Activated T-cell treated with anti-CD3 and anti-CD28 coated beads, Interleukin-2, amount 50 U/mL, for 24 hours (primary cell): ENCODE data around the gene POU2AF3.

Source experiments
- DNase-seq: peaks from one replicate; pipeline ENCODE4 v3.0.0-alpha.2; 2020
- H3K27ac Mint-ChIP-seq: 2 replicates; pipeline ENCODE4 v1.8.0; 2020; ENCODE audit warnings: mild to moderate bottlenecking, mixed read lengths
- H3K27me3 Mint-ChIP-seq: 2 replicates; pipeline ENCODE4 v1.8.0; 2020; ENCODE audit warnings: mixed read lengths
- H3K36me3 Mint-ChIP-seq: 2 replicates; pipeline ENCODE4 v1.8.0; 2020; ENCODE audit warnings: low read depth, mixed read lengths
- H3K4me1 Mint-ChIP-seq: 2 replicates; pipeline ENCODE4 v1.8.0; 2020; ENCODE audit warnings: low read depth, mixed read lengths
- H3K4me3 Mint-ChIP-seq: 2 replicates; pipeline ENCODE4 v1.8.0; 2020; ENCODE audit warnings: mild to moderate bottlenecking, moderate library complexity, mixed read lengths
- H3K9me3 Mint-ChIP-seq: 2 replicates; pipeline ENCODE4 v1.8.0; 2020; ENCODE audit warnings: mixed read lengths

POU2AF3 gene

DNA sequence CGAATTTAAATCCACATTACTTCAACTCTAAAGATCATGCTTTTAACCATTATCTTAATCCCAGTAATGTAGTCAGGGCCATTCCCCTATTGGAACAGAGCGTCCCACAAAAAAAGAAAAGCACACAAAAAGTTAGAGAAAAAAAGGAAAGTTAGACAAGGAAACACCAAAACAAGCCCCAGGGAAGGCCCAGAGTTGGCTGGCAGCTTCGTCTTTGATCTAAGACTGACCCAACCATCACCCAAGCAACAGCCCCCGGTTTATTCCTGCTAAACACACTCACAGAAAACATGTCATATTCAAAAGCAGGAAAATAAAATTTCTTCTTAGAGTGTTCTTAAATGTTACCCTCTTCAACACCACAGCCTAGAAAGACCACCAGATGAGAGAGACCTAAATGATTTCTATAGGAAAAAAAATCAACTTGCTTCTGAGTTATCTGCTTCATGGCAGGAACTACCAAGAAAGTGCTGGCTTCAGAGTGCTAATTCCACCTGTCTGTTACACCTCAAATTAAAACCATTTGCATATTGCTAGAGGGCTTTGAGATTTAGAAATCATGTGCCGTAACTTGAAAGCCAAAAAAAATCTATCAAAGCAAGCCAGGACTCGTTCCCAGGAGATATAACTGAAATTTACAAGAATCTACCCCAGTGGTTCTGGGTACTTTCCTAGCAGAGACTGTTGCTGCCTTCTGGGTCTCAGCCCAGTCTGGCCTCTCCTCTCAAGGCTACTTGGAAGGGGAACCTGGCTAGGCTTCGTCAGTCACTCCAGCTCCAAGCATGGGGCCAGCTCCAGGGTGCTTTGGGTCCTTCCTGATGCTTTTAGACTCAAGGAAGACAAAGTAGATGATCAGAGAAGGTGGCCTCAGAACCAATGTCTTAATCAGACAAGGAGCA lies 31.2 kb downstream of the POU2AF3 start:
- DNase-seq: no peak
- Mint-ChIP-seq H3K36me3 (no peaks in the 10 kb centered on the region), H3K9me3 (no peaks in the 10 kb centered on the region), H3K4me3 (no peak overlapping the region), H3K4me1 (no peaks in the 10 kb centered on the region), H3K27ac (no peak overlapping the region), H3K27me3 (no peaks in the 10 kb centered on the region)

DNA sequence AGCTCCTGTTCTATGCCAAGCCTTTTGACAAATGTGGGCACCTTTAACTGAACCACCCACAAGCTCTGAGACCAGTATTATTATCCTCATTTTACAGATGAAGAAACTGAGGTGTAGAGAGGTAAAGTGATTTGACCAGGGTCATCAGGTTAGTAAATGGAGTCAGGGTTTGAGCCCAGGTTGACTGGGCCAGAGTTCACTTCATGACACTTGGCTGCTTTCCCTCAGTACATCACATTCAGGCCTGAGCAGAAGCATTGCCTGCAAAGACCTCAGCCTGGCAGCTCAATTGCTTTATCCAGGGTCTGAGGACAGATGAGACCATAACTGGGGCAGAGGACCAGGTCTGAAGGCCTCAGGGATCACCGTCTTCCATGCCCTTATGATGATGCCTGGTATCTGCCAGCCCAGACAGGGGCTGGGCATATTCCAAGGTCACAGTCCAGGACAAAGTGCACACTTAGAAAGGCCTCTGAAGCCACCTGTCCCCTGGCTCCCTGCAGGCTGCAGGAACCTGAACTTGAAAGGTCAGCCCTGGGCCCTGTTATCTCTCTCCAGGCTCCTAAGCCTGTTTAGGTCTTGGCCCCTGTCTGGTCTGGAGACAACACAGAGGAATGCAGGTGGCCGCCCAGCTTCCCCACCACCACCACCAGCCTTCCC lies 32.0 kb downstream of the POU2AF3 start:
- Mint-ChIP-seq H3K4me1 (no peaks in the 10 kb centered on the region), H3K4me3 (no peak overlapping the region), H3K36me3 (no peaks in the 10 kb centered on the region), H3K27me3 (no peaks in the 10 kb centered on the region), H3K27ac (no peak overlapping the region), H3K9me3 (no peaks in the 10 kb centered on the region)
- no peak for DNase-seq

DNA sequence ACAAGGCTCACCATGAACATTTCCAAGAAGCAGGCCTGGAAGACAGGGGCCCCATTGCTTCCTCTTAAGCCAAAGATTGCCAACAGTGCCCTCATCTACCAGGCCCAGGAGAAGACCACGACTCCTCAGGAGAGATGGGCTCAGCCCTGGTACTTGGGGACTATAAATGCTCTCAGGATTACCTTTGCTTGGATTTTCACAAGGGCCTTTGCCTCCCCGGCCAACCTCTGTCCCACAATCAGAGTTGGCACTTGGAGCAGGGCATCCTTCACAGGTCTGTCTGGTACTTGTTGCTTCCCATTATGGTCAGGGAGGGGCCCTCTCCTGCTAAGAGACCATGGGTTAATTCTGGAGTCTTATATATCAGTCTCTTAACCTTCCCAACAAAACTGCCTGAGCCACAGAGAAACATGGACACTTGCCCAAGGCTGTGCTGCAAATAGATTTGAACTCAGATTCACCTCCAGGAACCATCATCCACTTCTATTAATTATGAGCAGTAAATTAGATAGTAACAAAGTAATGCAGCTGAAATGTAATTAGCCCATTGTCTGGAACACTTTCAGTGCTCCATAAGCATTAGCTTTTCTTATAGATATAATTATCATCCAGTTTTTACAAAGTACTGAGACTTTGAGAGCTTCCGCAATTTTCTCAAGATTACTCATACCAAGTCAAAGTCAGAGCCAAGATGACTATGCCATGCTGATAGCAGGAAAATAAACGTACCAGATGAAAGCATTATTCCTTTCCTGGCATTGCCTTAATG lies 33.5 kb downstream of the POU2AF3 start:
- H3K27me3 Mint-ChIP-seq: no peaks in the 10 kb centered on the region
- H3K27ac Mint-ChIP-seq: no peak overlapping the region
- H3K9me3 Mint-ChIP-seq: no peaks in the 10 kb centered on the region
- no peak for DNase-seq
- no peaks in the 10 kb centered on the region for H3K36me3 Mint-ChIP-seq
- no peak overlapping the region for H3K4me3 Mint-ChIP-seq
- no peaks in the 10 kb centered on the region for H3K4me1 Mint-ChIP-seq

DNA sequence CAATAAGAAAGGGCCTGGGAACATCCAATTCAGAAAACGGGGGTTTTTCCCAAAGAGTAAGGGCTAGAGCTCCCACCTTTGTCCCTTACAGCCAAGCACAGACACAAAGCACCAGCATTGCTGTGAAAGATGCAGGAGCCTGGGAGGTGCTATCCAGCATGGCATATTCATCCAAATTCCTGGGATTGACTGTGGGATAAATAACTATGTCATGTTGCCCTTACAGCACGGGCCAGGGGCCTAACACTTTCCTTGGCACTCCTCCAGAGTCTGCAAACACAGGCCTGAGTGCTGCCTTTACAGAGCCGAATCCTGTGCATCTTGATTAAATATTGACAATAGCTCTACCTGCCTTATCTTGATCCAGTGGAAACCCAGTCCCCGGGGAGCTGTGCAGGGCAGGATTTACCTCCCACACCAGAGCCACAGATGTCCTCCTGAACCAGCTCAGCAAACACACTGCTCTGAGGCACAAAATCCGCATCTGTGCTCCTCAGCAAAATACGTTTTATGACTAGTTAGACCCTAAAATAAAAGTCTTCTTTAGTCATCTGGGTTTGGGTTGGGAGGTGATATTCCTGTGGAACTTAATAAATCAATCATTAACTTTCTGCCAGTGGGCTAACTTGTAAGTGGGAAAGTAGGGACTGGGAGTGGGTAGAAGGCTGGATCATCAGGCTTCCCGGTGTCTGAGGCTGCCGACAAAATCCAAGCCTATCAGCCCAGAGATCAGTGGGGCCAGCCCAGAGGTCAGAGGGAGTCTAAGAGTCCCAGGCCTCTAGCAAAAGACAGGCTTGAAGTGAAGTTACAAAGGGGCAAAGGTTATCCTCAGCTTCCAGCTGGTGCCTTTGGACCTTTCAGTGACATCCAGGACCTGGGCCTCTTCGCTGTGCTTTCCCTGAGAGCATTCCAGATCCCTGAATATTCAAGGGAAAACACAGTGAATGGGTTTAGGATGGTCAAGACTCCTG lies 36.5 kb downstream of the POU2AF3 start:
- Mint-ChIP-seq H3K4me3 (no peak overlapping the region), H3K4me1 (no peaks in the 10 kb centered on the region), H3K9me3 (peaks cover 4% of the 10 kb centered on the region), H3K27me3 (no peaks in the 10 kb centered on the region), H3K27ac (no peak overlapping the region), H3K36me3 (no peaks in the 10 kb centered on the region)
- no peak for DNase-seq

DNA sequence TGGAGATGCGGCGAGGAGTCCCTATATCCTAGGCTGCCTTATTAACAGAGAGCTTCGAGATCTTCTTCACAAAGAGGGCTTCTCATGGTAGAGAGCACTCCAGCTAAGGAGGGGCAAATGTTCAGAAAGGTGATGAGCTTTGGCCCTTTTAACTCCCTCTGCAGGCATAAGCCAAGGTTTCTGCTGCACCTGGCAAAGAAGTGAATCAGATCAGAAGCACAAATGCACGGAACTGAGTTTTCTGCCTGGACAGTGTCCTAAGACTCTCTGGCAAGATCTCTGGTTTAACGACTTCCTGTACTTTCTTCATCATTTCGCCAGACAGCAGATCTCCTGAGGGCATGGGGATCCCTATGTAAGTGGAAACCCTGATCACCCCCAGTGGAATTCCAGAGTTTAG lies 37.2 kb downstream of the POU2AF3 start:
- Mint-ChIP-seq H3K4me1 (no peaks in the 10 kb centered on the region), H3K27ac (no peak overlapping the region), H3K4me3 (no peak overlapping the region), H3K36me3 (no peaks in the 10 kb centered on the region), H3K27me3 (peaks cover 3% of the 10 kb centered on the region), H3K9me3 (peaks cover 7% of the 10 kb centered on the region)
- no peak for DNase-seq

DNA sequence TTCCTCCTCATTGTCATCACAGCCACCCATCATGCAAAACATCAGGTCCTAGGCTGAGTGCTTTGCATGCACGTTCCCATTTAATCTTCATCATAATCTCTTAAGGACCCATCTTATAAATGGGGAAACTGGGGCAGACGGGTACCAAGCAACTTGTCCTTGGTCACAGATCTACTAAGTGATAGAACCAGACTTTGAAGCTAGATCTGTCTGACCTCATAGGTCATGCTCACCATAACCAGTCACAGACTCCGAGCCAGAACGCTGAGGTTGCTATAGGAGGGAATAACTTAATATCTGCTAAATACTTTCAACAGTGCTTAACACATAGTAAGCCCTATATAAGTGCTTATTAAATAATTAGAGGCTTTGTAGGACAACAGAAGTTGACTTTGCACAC lies 37.7 kb downstream of the POU2AF3 start:
- Mint-ChIP-seq H3K4me1 (no peaks in the 10 kb centered on the region), H3K27me3 (peaks cover 3% of the 10 kb centered on the region), H3K36me3 (no peaks in the 10 kb centered on the region), H3K27ac (no peak overlapping the region), H3K4me3 (no peak overlapping the region), H3K9me3 (peaks cover 7% of the 10 kb centered on the region)
- DNase-seq: no peak

DNA sequence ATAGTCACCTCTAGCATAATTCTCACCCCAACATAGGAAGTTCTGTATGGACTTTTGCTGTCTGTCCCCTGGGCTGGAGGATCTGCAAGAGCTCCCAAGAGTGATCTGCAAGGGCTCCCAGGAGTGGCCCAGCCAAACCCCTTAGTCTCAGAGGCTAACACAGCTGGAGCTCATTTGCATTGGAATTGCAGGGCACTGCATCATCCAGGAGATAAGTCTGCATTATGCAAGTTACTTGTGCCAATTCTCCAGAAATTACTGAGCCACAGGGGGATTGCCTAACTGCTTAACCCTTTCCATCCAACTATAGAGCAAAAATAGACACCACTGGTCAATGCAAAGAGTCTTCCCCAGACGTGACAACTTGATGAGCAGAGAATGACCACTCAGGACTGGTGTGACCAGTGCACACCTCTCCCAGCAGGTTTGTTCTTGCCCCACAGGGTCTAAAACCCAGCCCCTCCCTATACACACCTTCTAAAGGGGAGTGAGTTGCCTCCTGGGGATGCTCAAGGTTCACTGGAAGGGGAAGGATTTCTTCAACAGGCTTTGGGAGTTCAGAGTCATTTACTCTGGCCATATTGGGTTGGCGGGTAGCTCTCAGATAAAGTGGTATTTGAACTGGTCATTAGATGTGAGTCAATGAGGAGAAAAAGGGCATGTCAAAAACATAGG lies 38.4 kb downstream of the POU2AF3 start:
- Mint-ChIP-seq H3K36me3 (no peaks in the 10 kb centered on the region), H3K9me3 (peaks cover 7% of the 10 kb centered on the region), H3K27me3 (peaks cover 3% of the 10 kb centered on the region), H3K4me1 (no peaks in the 10 kb centered on the region), H3K27ac (no peak overlapping the region), H3K4me3 (no peak overlapping the region)
- DNase-seq: no peak

DNA sequence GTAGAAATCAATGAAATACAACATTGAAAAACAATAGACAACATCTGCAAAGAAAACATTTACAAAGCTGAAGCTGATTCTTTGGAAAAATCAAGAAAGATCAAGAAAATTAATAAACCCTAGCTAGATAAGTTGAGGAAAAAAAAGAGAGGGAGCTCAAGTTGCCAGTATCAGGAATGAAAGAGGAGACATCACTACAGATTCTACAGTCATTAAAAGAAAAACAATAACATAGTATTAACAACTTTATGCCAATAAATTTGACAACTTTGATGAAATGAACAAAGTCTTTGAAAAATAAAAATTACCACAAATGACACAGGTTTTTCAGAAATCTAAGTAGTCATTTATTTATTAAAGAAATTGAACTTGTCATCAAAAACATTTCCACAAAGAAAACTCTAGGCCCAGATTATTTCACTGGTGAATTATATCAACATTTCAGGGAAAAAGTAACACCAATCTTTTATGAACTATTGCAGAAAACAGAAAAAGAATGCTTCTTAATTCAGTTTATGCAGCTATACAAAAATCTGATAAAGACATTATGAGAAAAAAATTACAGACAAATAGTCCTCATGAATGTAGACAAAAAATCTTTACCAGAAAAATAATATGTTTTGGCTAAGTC lies 41.5 kb downstream of the POU2AF3 start:
- no peaks in the 10 kb centered on the region for H3K4me1 Mint-ChIP-seq
- no peak for DNase-seq
- no peaks in the 10 kb centered on the region for H3K36me3 Mint-ChIP-seq
- peaks cover 3% of the 10 kb centered on the region for H3K27me3 Mint-ChIP-seq
- no peak overlapping the region for H3K4me3 Mint-ChIP-seq
- peaks cover 7% of the 10 kb centered on the region for H3K9me3 Mint-ChIP-seq
- no peak overlapping the region for H3K27ac Mint-ChIP-seq

DNA sequence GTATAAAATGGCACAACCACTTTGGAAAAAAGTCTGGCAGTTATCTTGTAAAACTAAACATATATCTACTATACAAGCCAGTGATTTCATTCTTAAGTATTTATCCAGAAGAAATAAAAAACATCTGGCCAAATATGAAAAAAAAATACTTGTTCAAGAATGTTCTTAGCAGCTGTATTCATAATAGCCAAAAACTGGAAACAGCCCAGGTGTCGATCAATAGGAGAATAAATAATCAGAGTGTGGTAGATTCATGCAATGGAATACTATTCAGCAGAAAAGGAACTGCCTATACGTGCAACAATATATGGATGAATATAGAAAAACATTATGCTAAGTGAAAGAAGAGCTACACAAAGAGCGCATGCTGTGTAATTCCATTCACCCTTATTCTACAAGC lies 44.0 kb downstream of the POU2AF3 start:
- H3K36me3 Mint-ChIP-seq: no peaks in the 10 kb centered on the region
- peaks cover 7% of the 10 kb centered on the region for H3K9me3 Mint-ChIP-seq
- peaks cover 5% of the 10 kb centered on the region for H3K27me3 Mint-ChIP-seq
- H3K4me1 Mint-ChIP-seq: no peaks in the 10 kb centered on the region
- no peak overlapping the region for H3K27ac Mint-ChIP-seq
- DNase-seq: no peak
- H3K4me3 Mint-ChIP-seq: no peak overlapping the region

DNA sequence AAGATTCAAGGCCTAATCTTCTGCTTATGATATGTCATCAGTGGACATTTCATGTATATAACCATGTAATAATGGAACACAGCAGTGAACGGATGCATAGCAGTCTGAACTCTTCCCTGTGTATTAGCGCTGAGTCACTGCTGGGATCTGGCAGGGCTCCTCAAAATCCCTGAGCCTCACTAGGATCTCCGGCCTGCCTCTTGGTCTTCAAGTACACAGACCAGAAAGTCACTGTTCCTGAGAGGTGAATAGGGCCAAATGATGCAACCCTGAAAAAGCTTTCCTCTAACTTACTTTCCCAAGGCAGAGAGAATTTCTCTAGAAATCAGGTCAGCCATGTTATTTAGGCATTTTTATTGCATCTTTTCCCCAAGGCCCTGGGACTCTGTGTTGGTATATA lies 45.7 kb downstream of the POU2AF3 start:
- Mint-ChIP-seq H3K4me3 (no peak overlapping the region), H3K27me3 (peaks cover 5% of the 10 kb centered on the region), H3K36me3 (no peaks in the 10 kb centered on the region), H3K9me3 (peaks cover 7% of the 10 kb centered on the region), H3K27ac (no peak overlapping the region), H3K4me1 (no peaks in the 10 kb centered on the region)
- no peak for DNase-seq

DNA sequence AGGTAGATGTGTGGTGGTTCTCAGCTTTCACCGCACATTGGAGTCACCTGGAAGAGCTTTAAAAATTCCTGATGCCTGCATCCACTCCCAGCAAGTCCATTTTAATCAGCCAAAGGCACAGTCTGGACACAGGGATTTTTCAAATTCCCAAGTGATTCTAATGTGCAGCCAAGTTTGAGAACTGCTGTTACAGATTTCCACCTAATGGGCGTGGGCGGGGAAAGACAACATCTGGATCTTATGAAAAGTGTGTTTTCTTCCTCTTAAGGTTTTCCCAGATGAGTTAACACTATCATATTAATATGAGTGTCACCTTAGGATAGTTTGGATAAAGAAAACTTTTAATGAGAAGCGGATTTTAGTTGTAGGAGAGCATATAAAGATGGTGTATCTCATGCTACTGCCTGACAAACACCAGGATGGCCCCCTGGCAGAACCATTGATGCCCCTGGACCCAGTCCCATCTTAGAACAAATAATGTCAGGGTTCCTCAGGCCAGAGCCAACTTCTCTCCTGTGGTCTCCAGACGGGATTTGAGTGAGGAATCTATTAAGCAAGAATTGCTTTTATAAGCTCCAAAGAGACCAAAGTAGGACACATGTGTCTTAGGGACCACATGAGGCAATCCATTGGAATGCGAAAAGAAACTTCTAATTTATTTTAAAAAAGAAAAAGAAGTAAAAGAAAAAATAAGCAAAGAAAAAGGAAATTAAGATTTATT lies 48.8 kb downstream of the POU2AF3 start:
- H3K4me1 Mint-ChIP-seq: no peaks in the 10 kb centered on the region
- H3K4me3 Mint-ChIP-seq: no peak overlapping the region
- no peaks in the 10 kb centered on the region for H3K9me3 Mint-ChIP-seq
- DNase-seq: no peak
- H3K27ac Mint-ChIP-seq: no peak overlapping the region
- H3K36me3 Mint-ChIP-seq: no peaks in the 10 kb centered on the region
- H3K27me3 Mint-ChIP-seq: peaks cover 2% of the 10 kb centered on the region

DNA sequence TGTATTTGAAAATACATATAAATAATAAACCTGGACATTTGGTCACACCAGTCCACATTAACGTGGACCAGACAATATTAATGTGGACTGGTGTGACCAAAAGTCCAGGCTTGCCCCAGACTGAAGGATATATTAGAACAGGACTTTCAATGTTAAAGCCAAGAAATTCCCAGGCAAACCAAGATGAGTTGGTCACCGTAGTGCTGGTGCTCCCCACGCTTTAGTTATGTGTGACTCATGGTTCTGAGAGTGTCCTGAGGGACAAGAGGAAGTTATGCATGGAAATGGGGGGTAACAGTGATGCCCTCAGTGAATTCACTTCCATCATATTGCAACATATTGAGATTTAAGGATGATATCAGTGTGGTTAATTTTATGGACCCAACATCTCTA lies 49.4 kb downstream of the POU2AF3 start:
- no peaks in the 10 kb centered on the region for H3K36me3 Mint-ChIP-seq
- H3K9me3 Mint-ChIP-seq: no peaks in the 10 kb centered on the region
- no peak for DNase-seq
- H3K4me3 Mint-ChIP-seq: no peak overlapping the region
- H3K27ac Mint-ChIP-seq: no peak overlapping the region
- H3K4me1 Mint-ChIP-seq: no peaks in the 10 kb centered on the region
- peaks cover 2% of the 10 kb centered on the region for H3K27me3 Mint-ChIP-seq

DNA sequence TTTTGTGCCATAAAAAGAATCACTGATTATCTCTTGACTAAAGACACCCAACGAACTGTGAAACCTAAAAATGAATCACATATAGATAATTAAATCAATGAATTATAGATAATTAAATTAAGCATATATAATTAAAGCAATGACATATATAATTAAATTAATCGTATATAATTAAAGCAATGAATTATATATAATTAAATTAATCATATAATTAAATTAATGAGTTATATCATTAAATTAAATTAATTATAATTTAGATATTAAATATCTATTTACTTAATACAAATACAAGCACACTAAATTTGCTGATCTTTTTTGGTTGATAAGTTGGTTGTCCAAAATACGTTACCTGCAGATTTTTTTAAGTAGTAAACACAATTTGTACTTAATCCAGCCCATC lies 49.8 kb downstream of the POU2AF3 start:
- no peaks in the 10 kb centered on the region for H3K36me3 Mint-ChIP-seq
- H3K4me3 Mint-ChIP-seq: no peak overlapping the region
- H3K27me3 Mint-ChIP-seq: peaks cover 2% of the 10 kb centered on the region
- H3K4me1 Mint-ChIP-seq: no peaks in the 10 kb centered on the region
- DNase-seq: no peak
- no peak overlapping the region for H3K27ac Mint-ChIP-seq
- no peaks in the 10 kb centered on the region for H3K9me3 Mint-ChIP-seq
